Peyer's patch (tissue), 4 donors: Measurements from ENCODE around the gene UBTF.

ENCODE experiments used
- CTCF ChIP-seq, 6 experiments: fragments of 450-650 bp in 4 of 6; fragments of 200-600 bp in 2 of 6; sonication (generic) in 1 of 6; IDR thresholded peaks; one replicate each; pipeline ENCODE4 v1.5.1; 2017 to 2019; ENCODE audit warnings: antibody characterized with exemption in 6 of 6, mild to moderate bottlenecking in 3 of 6, moderate library complexity in 1 of 6
- POLR2A ChIP-seq, 2 donors: fragments of 450-650 bp; IDR thresholded peaks; one replicate each; pipeline ENCODE4 v1.5.1; 2017; ENCODE audit warnings: antibody characterized with exemption in 2 of 2, mild to moderate bottlenecking in 2 of 2, moderate library complexity in 2 of 2

GRCh38 chr17:44176671-44177501, 42.6 kb downstream of the UBTF start:
- TF ChIP-seq POLR2A (IDR thresholded peaks at IDR 0.05) (no peak), CTCF (IDR thresholded peaks at IDR 0.05) (no peak)
